Fibroblast of lung (primary cell): ENCODE measurements around the gene PDE6A.

Experiments used
- CTCF ChIP-seq, 2 donors: IDR thresholded peaks in 1 of 2; conservative IDR thresholded peaks in 1 of 2; 1 replicate in 1 of 2; 2 replicates in 1 of 2; pipeline ENCODE4 v1.5.1; 2011 to 2012; ENCODE audit warnings: low read length in 2 of 2, control low read depth in 1 of 2, inconsistent platforms in 1 of 2, low read depth in 1 of 2, mild to moderate bottlenecking in 1 of 2
- EZH2 ChIP-seq: IDR thresholded peaks from 2 replicates; pipeline ENCODE4 v1.5.1; 2012; ENCODE audit warnings: low read length, control low read depth, mild to moderate bottlenecking; ENCODE audit errors: missing control alignments

GRCh38 chr5:149836451-149837139 is 108.0 kb downstream of the PDE6A start:
- TF ChIP-seq CTCF (conservative IDR thresholded peaks at IDR 0.05 in 1 of 2, IDR thresholded peaks at IDR 0.05 in 1 of 2; ENCODE audit: low read depth in 1 of 2, low read length in 2 of 2) (no peak), EZH2 (no peak)
